Small intestine (tissue), 7 donors: ENCODE data around the gene JOSD1. TPM values are rescaled to one million over a fixed set of nuclear protein-coding genes. Genes with fewer than 3 reads are reported as not detected.

Experiments
- DNase-seq, 2 donors: peaks; one replicate each; pipeline versions ENCODE4 v3.0.0 to v3.0.0-alpha.2; 2013
- FAIRE-seq: peaks from 2 replicates; lab custom pipeline; 2012; peaks lifted over from hg19 to GRCh38; lab: Jason Lieb, UNC
- H3K27ac ChIP-seq, 3 donors: one replicate each; pipeline ENCODE4 v1.5.1; 2013; ENCODE audit warnings: low read length in 2 of 3, mild to moderate bottlenecking in 2 of 3, control low read depth in 1 of 3, inconsistent platforms in 1 of 3, low read depth in 1 of 3, moderate library complexity in 1 of 3
- H3K27me3 ChIP-seq, 3 donors: one replicate each; pipeline ENCODE4 v1.6.1; 2013; ENCODE audit warnings: low read length in 3 of 3, inconsistent platforms in 1 of 3; ENCODE audit not compliant: control insufficient read depth in 3 of 3, insufficient read depth in 3 of 3
- H3K36me3 ChIP-seq, 3 donors: one replicate each; pipeline ENCODE4 v1.6.1; 2013; ENCODE audit warnings: low read length in 3 of 3, inconsistent platforms in 1 of 3, low read depth in 1 of 3, mild to moderate bottlenecking in 1 of 3, moderate library complexity in 1 of 3; ENCODE audit not compliant: control insufficient read depth in 3 of 3, insufficient read depth in 2 of 3
- H3K4me1 ChIP-seq, 3 donors: one replicate each; pipeline ENCODE4 v1.6.1; 2013; ENCODE audit warnings: low read length in 2 of 3, inconsistent platforms in 1 of 3, low read depth in 1 of 3, mild to moderate bottlenecking in 1 of 3, moderate library complexity in 1 of 3; ENCODE audit not compliant: control insufficient read depth in 3 of 3, insufficient read depth in 2 of 3
- H3K4me3 ChIP-seq, 3 donors: one replicate each; pipeline ENCODE4 v1.5.1; 2013; ENCODE audit warnings: low read length in 3 of 3, control low read depth in 1 of 3, inconsistent platforms in 1 of 3, low read depth in 1 of 3, mild to moderate bottlenecking in 1 of 3, moderate library complexity in 1 of 3
- H3K9me3 ChIP-seq, 2 donors: one replicate each; pipeline ENCODE4 v1.6.1; 2013; ENCODE audit warnings: low read depth in 1 of 2, low read length in 1 of 2; ENCODE audit not compliant: control insufficient read depth in 2 of 2, insufficient read depth in 1 of 2
- whole genome bisulfite sequencing, 3 donors: extraction: QIAGEN DNeasy Blood & Tissue Kit; methylation state at CpG; one replicate each; pipeline ENCODE4 v1.1.7; 2013; 5-methylcytosine and 5-hydroxymethylcytosine counted together
- polyA plus RNA-seq, 4 donors: library from polyadenylated mRNA; stranded (reverse) in 3 of 4; unstranded in 1 of 4; fragments of 200-250 nt in 3 of 4; fragments of 120-200 nt in 1 of 4; gene quantifications; one replicate each; pipeline versions ENCODE4 v1.2.1 to v1.2.3, GENCODE V29; 2013
- donor health status: healthy with polysubstance abuse.
- donor health status: control.
- donor health status: control.
- donor health status: Bipolar disorder and iron deficiency.
- donor health status: healthy.

JOSD1 gene
- polyA plus RNA-seq, 4 donors = 34.6 to 90.5 (median 56.4) TPM

GRCh38 chr22:38681582-38682335 lies 19.0 kb downstream of the JOSD1 start, which contains the start of gene TOMM22:
TOMM22 (plus strand) TSS chr22:38681957; CDS start chr22:38681979, 22 bp downstream.
- peak within 1 kb of the TSS; percentile 90 to 99 (median 98) for H3K4me3 ChIP-seq
- peak within 1 kb of the TSS; percentile 45 to 86 (median 57) for H3K27ac ChIP-seq
- peak; percentile 87 to 96 for DNase-seq
- WGBS, 3 donors = 0 to 1% (median 0%) methylated on average over 49 to 60 of the region's 60 CpGs
- peaks cover 7 to 35% (median 9%) of the 10 kb centered on the region in 3 donors for H3K36me3 ChIP-seq
- H3K4me1 ChIP-seq = peaks cover 0 to 12% (median 5%) of the 10 kb centered on the region in 3 donors
- no peaks in the 10 kb centered on the region for H3K27me3 ChIP-seq
- no peaks in the 10 kb centered on the region for H3K9me3 ChIP-seq
- no peak for FAIRE-seq

DNA sequence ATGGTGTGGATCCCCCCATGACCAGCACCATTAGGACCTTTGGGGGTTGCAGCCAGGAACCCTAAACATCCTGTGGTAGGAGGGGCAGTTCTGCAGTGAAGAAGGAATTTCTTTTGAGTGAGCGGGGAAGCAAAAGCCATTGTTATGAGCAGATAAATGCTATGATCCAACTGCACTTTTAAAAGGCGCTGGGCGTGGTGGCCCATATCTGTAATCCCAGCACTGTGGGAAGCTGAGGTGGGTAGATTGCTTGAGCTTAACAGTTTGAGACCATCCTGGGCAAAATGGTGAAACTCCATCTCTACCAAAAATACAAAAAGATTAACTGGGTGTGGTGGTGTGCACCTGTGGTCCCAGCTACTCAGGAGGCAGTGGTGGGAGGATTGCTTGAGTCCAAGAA lies 24.9 kb downstream of the JOSD1 start:
- no peaks in the 10 kb centered on the region for H3K4me1 ChIP-seq
- no peaks in the 10 kb centered on the region for H3K9me3 ChIP-seq
- H3K4me3 ChIP-seq = no peak overlapping the region
- H3K27me3 ChIP-seq = no peaks in the 10 kb centered on the region
- WGBS, 3 donors = 92 to 97% (median 97%) methylated on average over 3 of the region's 3 CpGs
- H3K36me3 ChIP-seq = peaks cover 2 to 34% (median 3%) of the 10 kb centered on the region in 3 donors
- DNase-seq = no peak
- no peak for FAIRE-seq
- no peak overlapping the region for H3K27ac ChIP-seq

DNA sequence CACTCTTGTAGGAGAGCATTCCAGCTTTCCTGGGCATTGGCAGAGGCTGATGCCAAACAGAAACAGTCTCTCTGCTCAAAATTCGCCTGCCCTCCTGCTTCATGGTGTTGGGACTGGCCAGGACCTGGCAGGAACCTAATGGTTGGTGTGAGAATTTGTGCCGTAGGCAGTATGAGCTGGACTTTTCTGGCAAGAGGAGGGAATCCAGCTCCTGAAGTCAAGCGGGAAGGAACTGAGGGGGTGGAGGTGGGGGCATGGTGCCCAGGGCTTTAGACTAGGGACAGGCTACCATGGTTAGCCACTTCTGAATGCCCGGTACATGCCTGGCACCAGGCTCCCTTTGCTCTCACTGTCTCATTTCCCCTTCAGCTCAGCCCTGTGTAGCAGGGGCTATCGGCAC lies 25.9 kb downstream of the JOSD1 start:
- Histone ChIP-seq H3K36me3 (peaks cover 3 to 37% (median 4%) of the 10 kb centered on the region in 3 donors), H3K27me3 (no peaks in the 10 kb centered on the region), H3K27ac (no peak overlapping the region), H3K9me3 (no peaks in the 10 kb centered on the region), H3K4me3 (no peak overlapping the region), H3K4me1 (no peaks in the 10 kb centered on the region)
- WGBS, 3 donors = 78 to 82% (median 81%) methylated on average over 5 of the region's 5 CpGs
- FAIRE-seq (no peak), DNase-seq (no peak)

DNA sequence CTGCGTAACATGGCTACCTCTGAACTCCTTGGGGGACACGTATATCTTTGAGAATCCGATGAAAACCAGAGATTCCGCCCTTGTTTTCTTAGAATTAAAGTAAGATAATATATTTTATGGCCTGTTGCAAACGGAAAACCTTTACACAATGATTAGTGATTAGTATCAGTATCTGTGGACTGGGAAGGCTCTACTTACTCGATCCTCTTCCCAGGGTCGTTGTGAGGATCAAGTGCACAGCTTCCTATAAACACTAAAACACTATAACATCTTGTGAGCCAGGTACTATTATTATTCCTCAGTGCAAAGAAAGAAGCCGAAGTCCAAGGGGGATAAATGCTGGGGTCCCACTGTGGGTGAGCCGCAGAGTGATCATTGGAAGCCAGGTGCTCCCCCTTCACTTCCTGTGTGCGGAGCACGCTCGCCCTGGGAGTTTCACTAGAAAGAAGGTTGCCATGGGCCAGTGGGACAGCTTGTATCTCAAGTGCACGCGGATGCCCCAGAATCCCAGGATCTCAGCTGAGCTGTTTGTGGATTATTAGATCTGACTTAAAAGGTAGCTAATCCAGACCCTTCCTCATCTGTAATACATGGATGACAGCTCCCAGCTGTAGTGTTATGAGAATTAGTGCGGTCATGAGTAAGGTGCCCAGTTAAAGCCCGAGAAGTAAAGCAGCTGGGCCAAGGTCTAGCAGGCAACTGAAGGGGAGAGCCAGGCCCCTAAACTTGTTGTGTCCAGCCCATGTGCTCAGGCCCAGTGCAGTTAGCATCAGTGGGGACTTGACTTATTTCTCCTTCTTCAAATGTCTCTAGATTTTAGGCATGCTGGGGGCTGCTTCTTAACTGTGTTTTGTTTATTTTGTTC lies 43.5 kb downstream of the JOSD1 start:
- H3K9me3 ChIP-seq = no peaks in the 10 kb centered on the region
- peaks cover 2 to 10% (median 3%) of the 10 kb centered on the region in 3 donors for H3K4me1 ChIP-seq
- H3K36me3 ChIP-seq = peaks cover 0 to 9% (median 0%) of the 10 kb centered on the region in 3 donors
- peak overlapping the region; percentile 71 to 91 (median 90) for H3K27ac ChIP-seq
- no peak for FAIRE-seq
- no peaks in the 10 kb centered on the region for H3K27me3 ChIP-seq
- WGBS, 3 donors = 3 to 5% (median 4%) methylated on average over 16 of the region's 16 CpGs
- H3K4me3 ChIP-seq = peak overlapping the region; percentile 85 to 97 (median 92)
- peak; percentile 42 to 63 for DNase-seq

- Histone ChIP-seq H3K4me1 (peaks cover 2 to 10% (median 3%) of the 10 kb centered on the region in 3 donors), H3K27ac (peak within 1 kb of the TSS; percentile 71 to 91 (median 90)), H3K36me3 (peaks cover 0 to 5% (median 0%) of the 10 kb centered on the region in 3 donors), H3K4me3 (peak within 1 kb of the TSS; percentile 85 to 97 (median 92)), H3K9me3 (no peaks in the 10 kb centered on the region), H3K27me3 (no peaks in the 10 kb centered on the region)
- WGBS, 3 donors = 0 to 1% (median 0%) methylated on average over 59 to 66 of the region's 66 CpGs
- FAIRE-seq = no peak
- peak; percentile 82 to 95 for DNase-seq
Measured at GRCh38 chr22:38656256-38657044, 44.3 kb downstream of the JOSD1 start, which contains the start of the genes CBY1 and FAM227A. CBY1 (plus strand) TSS chr22:38656638; CDS start chr22:38668055, 11,417 bp downstream. FAM227A (minus strand) TSS chr22:38656392; CDS start chr22:38650168, 6,224 bp downstream.

DNA sequence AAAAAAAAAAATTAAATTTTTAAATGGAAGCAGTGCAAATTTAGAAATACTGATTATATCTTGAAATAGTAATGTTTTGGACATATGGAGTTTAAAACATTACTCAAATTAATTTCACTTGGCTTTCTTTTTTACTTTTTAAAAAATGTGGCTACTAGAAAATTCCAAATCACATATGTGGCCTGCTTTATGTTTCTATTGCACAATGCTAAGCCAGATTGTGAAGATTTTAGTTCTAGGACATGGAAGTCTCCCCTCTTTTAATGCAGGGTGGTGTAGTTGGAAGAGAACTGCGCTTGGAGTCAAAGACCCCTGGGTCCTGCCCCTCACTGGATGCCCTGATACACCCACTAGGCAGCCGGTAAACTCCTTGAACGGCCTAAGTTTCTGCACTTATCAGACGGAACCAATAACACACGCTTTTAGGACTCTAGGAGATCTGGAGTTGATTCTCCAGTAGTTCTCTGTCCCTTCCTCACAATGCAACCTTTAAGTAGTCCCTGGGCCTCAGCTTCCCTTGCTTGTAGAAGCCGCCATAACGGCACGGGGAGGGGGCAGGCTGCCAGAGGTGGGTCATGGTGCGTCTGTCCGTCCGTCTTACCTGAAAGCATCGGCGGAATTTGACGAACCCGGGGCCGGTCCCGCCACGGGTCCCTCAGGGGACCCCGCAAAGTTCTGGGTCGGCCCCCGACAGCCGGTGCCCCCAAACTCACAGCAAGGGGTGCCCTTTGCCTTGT lies 45.1 kb downstream of the JOSD1 start:
- Histone ChIP-seq H3K4me1 (peaks cover 2 to 10% (median 3%) of the 10 kb centered on the region in 3 donors), H3K27me3 (no peaks in the 10 kb centered on the region), H3K9me3 (no peaks in the 10 kb centered on the region), H3K4me3 (peak overlapping the region; percentile 85 to 97 (median 92)), H3K36me3 (no peaks in the 10 kb centered on the region), H3K27ac (peak overlapping the region in 2 of 3 donors; percentile 90 to 91)
- 7 to 8% (median 7%) methylated on average over 22 of the region's 22 CpGs for WGBS, 3 donors
- no peak for FAIRE-seq
- no peak for DNase-seq

DNA sequence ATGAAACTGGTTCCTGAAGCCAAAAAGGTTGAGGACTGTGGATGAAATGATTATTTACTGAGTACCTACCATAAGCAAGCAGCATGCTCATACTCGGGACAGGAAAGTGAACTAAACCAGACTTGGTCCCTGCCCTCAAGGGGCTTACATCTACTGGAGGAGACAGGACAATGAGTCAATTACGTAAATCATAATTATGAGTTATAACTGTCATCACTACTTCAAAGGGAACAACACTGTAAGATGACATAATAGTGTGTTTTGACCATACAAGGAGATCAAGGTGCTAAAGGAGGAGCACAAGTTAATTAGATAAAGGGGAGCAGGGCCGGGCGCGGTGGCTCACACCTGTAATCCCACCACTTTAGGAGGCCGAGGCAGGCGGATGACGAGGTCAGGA lies 47.0 kb downstream of the JOSD1 start:
- no peak overlapping the region for H3K27ac ChIP-seq
- FAIRE-seq = no peak
- WGBS, 3 donors = 92 to 95% (median 93%) methylated on average over 8 of the region's 8 CpGs
- DNase-seq = no peak
- H3K4me1 ChIP-seq = peaks cover 2 to 10% (median 3%) of the 10 kb centered on the region in 3 donors
- H3K27me3 ChIP-seq = no peaks in the 10 kb centered on the region
- no peaks in the 10 kb centered on the region for H3K9me3 ChIP-seq
- H3K36me3 ChIP-seq = no peaks in the 10 kb centered on the region
- H3K4me3 ChIP-seq = no peak overlapping the region
